Glutamatergic neuron (in vitro differentiated cells): Measurements from ENCODE around the gene TTC4. TPM values are rescaled to one million over a fixed set of nuclear protein-coding genes. Genes with fewer than 3 reads are reported as not detected.

Source experiments
- DNase-seq: peaks from one replicate; pipeline ENCODE4 v3.0.0; 2022
- H3K27ac Mint-ChIP-seq: one replicate; pipeline ENCODE4 v1.8.0; 2020; ENCODE audit warnings: mild to moderate bottlenecking, mixed read lengths, inconsistent platforms; ENCODE audit not compliant: unreplicated experiment
- H3K27me3 Mint-ChIP-seq: one replicate; pipeline ENCODE4 v1.8.0; 2020; ENCODE audit warnings: mild to moderate bottlenecking, moderate library complexity, mixed read lengths, inconsistent platforms; ENCODE audit not compliant: unreplicated experiment
- H3K36me3 Mint-ChIP-seq: one replicate; pipeline ENCODE4 v1.8.0; 2020; ENCODE audit warnings: mild to moderate bottlenecking, mixed read lengths, inconsistent platforms; ENCODE audit not compliant: unreplicated experiment
- H3K4me1 Mint-ChIP-seq: one replicate; pipeline ENCODE4 v1.8.0; 2020; ENCODE audit warnings: mild to moderate bottlenecking, low read depth, mixed read lengths, inconsistent platforms; ENCODE audit not compliant: unreplicated experiment
- H3K4me3 Mint-ChIP-seq: one replicate; pipeline ENCODE4 v1.8.0; 2020; ENCODE audit warnings: mild to moderate bottlenecking, mixed read lengths, inconsistent platforms; ENCODE audit not compliant: unreplicated experiment
- H3K9me3 Mint-ChIP-seq: one replicate; pipeline ENCODE4 v1.8.0; 2020; ENCODE audit warnings: mild to moderate bottlenecking, moderate library complexity, mixed read lengths, inconsistent platforms; ENCODE audit not compliant: unreplicated experiment
- CTCF ChIP-seq: fragments of 200-600 bp; sonication (generic); IDR thresholded peaks from one replicate; pipeline ENCODE4 v1.5.0; 2021; ENCODE audit not compliant: partially characterized antibody, unreplicated experiment
- total RNA-seq: library from RNA; stranded (reverse); fragmentation: NEBNext Ultra II Directional; extraction: Animal tissue kit (Norgen Biotek cat#: 25700); gene quantifications from one replicate; pipeline ENCODE4 v1.2.1, GENCODE V29; 2021; ENCODE audit not compliant: unreplicated experiment

Gene TTC4
- total RNA-seq, 1 donor from 2014 or later = 14.3 TPM

- no peak overlapping the region for H3K4me3 Mint-ChIP-seq
- DNase-seq = no peak
- H3K4me1 Mint-ChIP-seq = no peaks in the 10 kb centered on the region
- TF ChIP-seq CTCF = no peak
- H3K36me3 Mint-ChIP-seq = peaks cover 5% of the 10 kb centered on the region
- H3K27me3 Mint-ChIP-seq = peaks cover 14% of the 10 kb centered on the region
- H3K27ac Mint-ChIP-seq = no peak overlapping the region
- peaks cover 6% of the 10 kb centered on the region for H3K9me3 Mint-ChIP-seq
Observed at GRCh38 chr1:54784066-54784465, 68.4 kb downstream of the TTC4 start.

- no peak overlapping the region for H3K27ac Mint-ChIP-seq
Observed at GRCh38 chr1:54786778-54787177, 71.1 kb downstream of the TTC4 start.

GRCh38 chr1:54787604-54788003, 71.9 kb downstream of the TTC4 start:
- DNase-seq = no peak
- no peak for TF ChIP-seq CTCF
- Mint-ChIP-seq H3K27me3 (peaks cover 12% of the 10 kb centered on the region), H3K4me3 (no peak overlapping the region), H3K9me3 (peaks cover 4% of the 10 kb centered on the region), H3K36me3 (no peaks in the 10 kb centered on the region), H3K27ac (no peak overlapping the region), H3K4me1 (peaks cover 3% of the 10 kb centered on the region)

More at GRCh38 chr1:54786778-54787177, 71.1 kb downstream of the TTC4 start:
- no peak overlapping the region for H3K4me3 Mint-ChIP-seq
- no peak for TF ChIP-seq CTCF
- H3K36me3 Mint-ChIP-seq = no peaks in the 10 kb centered on the region
- peaks cover 3% of the 10 kb centered on the region for H3K4me1 Mint-ChIP-seq
- H3K27me3 Mint-ChIP-seq = peaks cover 16% of the 10 kb centered on the region
- peaks cover 4% of the 10 kb centered on the region for H3K9me3 Mint-ChIP-seq
- no peak for DNase-seq

- H3K9me3 Mint-ChIP-seq = peaks cover 4% of the 10 kb centered on the region
- no peak overlapping the region for H3K4me3 Mint-ChIP-seq
- H3K27ac Mint-ChIP-seq = no peak overlapping the region
- H3K36me3 Mint-ChIP-seq = no peaks in the 10 kb centered on the region
- peaks cover 3% of the 10 kb centered on the region for H3K4me1 Mint-ChIP-seq
- TF ChIP-seq CTCF = no peak
- H3K27me3 Mint-ChIP-seq = peaks cover 9% of the 10 kb centered on the region
- DNase-seq = no peak
Observed at GRCh38 chr1:54788459-54788858, 72.8 kb downstream of the TTC4 start.

DNA sequence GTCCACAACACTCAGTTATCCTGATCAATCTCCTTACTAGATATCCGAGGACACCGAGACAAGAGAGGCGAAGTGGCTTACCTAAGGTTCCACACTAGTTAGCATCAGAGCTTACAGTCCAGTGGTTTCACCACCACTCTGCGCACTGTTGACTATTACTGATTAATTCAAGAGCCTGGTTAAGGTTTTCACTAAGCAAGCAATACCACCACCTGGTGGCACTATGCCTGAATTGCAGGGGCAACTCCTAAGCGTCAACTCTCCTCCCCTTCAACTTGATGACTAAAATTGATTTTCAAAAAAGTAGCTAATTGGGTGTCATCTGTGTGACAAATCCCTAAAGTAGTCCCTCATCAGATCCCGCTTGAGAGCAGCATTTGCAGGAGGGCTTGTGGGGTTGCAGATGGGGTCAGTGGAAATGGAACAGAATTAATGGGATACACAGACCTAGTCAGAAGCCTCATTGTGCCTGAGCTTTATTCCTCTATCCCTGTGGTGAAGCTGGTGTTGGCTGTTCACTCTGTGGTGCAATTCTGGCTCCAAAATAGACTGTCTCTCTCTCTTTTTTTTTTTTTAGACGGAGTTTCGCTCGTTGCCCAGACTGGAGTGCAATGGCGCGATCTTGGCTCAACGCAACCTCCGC, 76.3 kb downstream of the TTC4 start:
- H3K4me1 Mint-ChIP-seq = peaks cover 3% of the 10 kb centered on the region
- no peaks in the 10 kb centered on the region for H3K36me3 Mint-ChIP-seq
- peak; percentile 85 for DNase-seq
- TF ChIP-seq CTCF = peak; percentile 95
- H3K4me3 Mint-ChIP-seq = no peak overlapping the region
- H3K27ac Mint-ChIP-seq = peak overlapping the region; percentile 38
- H3K27me3 Mint-ChIP-seq = peaks cover 10% of the 10 kb centered on the region
- H3K9me3 Mint-ChIP-seq = peaks cover 3% of the 10 kb centered on the region
